Panc1 (cell line): Measurements from ENCODE around the gene TTF2. TPM values are rescaled to one million over a fixed set of nuclear protein-coding genes. Genes with fewer than 3 reads are reported as not detected.

Source experiments
- ATAC-seq: fragments of 200-7000 bp; cut with Tn5 transposase; 2 replicates; pipeline ENCODE4 v1.9.1; 2020; ENCODE audit warnings: mild to moderate bottlenecking, moderate library complexity
- BruUV-seq: library from RNA; stranded (reverse); fragments of 400-500 nt; replicated peaks from 2 replicates; lab custom pipeline; 2021; lab: Mats Ljungman, UMichigan
- CTCF ChIA-PET: fragments of 300-600 bp; sonication (Branson Sonifier 250); formaldehyde crosslinking; loops from one replicate; lab custom pipeline; 2022; ENCODE audit warnings: antibody characterized with exemption; lab: Charles Lee
- POLR2A ChIA-PET: fragments of 300-600 bp; sonication (Branson Sonifier 250); formaldehyde crosslinking; loops from one replicate; lab custom pipeline; 2022; ENCODE audit warnings: antibody characterized with exemption; lab: Charles Lee
- DNase-seq: peaks from one replicate; pipeline ENCODE4 v3.0.0-alpha.2; 2010; ENCODE audit warnings: low read depth, low spot score
- H3K27ac ChIP-seq: 2 replicates; pipeline ENCODE4 v1.5.1; 2011; ENCODE audit warnings: mild to moderate bottlenecking, low read length, inconsistent platforms
- H3K27me3 ChIP-seq: fragments of 200-500 bp; sonication (Bioruptor generic); 2 replicates; pipeline ENCODE4 v1.6.0; 2014; ENCODE audit warnings: low read length, inconsistent platforms; ENCODE audit not compliant: control insufficient read depth, insufficient read depth
- H3K36me3 ChIP-seq: fragments of 200-500 bp; sonication (Bioruptor generic); 2 replicates; pipeline ENCODE4 v1.5.1; 2014; ENCODE audit warnings: inconsistent platforms, mild to moderate bottlenecking, low read length, moderate library complexity; ENCODE audit not compliant: control insufficient read depth, insufficient read depth
- H3K4me1 ChIP-seq: 2 replicates; pipeline ENCODE4 v1.5.1; 2011; ENCODE audit warnings: inconsistent platforms, mild to moderate bottlenecking, low read length, moderate library complexity; ENCODE audit not compliant: control insufficient read depth, insufficient read depth
- H3K4me3 ChIP-seq, 2 experiments: 2 replicates each; pipeline ENCODE4 v1.5.1; 2011 to 2012; ENCODE audit warnings: low read depth in 2 of 2, low read length in 2 of 2, mild to moderate bottlenecking in 2 of 2, inconsistent platforms in 1 of 2, moderate library complexity in 1 of 2
- H3K9me3 ChIP-seq: fragments of 200-500 bp; sonication (Bioruptor generic); 2 replicates; pipeline ENCODE4 v1.5.1; 2014; ENCODE audit warnings: low read depth, mild to moderate bottlenecking, inconsistent platforms, low read length, moderate library complexity; ENCODE audit not compliant: control insufficient read depth, insufficient read depth
- POLR2AphosphoS5 ChIP-seq: IDR thresholded peaks from 2 replicates; pipeline ENCODE4 v1.6.1; 2012; ENCODE audit warnings: mild to moderate bottlenecking, low read depth, low read length, moderate library complexity
- SIN3A ChIP-seq: IDR thresholded peaks from 2 replicates; pipeline ENCODE4 v1.6.1; 2012; ENCODE audit warnings: low read depth, mild to moderate bottlenecking, low read length, moderate library complexity, borderline replicate concordance; ENCODE audit not compliant: insufficient read depth
- TCF7L2 ChIP-seq: IDR thresholded peaks from 2 replicates; pipeline ENCODE4 v1.6.1; 2011; ENCODE audit warnings: mild to moderate bottlenecking, low read depth, low read length, inconsistent platforms
- in situ Hi-C: cut with HindIII; loops from 2 replicates; pipeline ENCODE4 v1.10.0; 2016; ENCODE audit warnings: low sequenced_read_pairs, low pct_unique_long_range_greater_than_20kb
- intact Hi-C: fragments of 100-400 bp; cut with micrococcal nuclease; formaldehyde crosslinking; loops from one replicate; pipeline ENCODE4 v1.10.0; 2022; ENCODE audit not compliant: unreplicated experiment
- total RNA-seq: library from RNA; stranded (reverse); gene quantifications from one replicate; pipeline ENCODE4 v1.2.1, GENCODE V29; 2021; ENCODE audit not compliant: unreplicated experiment
- TF ChIP-seq, protein P1 (sequence below): fragments of 450-650 bp; IDR thresholded peaks from 2 replicates; pipeline ENCODE4 v1.5.1; 2017; ENCODE audit warnings: mild to moderate bottlenecking
- TF ChIP-seq, protein P2 (sequence below), 2 experiments: IDR thresholded peaks; 2 replicates each; pipeline ENCODE4 v1.6.1; 2011 to 2012; ENCODE audit warnings: low read depth in 2 of 2, control low read depth in 1 of 2, low read length in 1 of 2, mild to moderate bottlenecking in 1 of 2, moderate library complexity in 1 of 2; ENCODE audit not compliant: insufficient read depth in 1 of 2

TTF2 gene
- total RNA-seq, 1 experiment from 2014 or later = 32.7 TPM

DNA sequence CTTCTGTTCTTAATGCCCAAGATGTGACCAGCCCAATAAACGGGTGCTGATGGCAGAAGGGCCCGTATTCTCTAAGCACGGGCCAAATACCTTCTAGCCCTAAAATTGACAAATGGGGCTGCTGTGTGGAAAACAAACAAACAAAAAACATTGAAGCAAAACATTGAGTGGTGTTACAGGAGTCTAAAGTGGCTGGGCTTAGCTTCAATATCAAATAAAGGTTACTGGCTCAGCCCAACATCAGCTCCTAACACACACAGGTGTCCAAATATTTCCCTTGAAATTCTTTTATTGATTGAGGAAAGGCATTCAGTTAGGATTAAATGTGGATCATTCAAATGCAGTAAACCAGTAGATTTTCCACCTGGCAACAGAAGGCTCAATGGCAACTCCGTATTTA lies 13.3 kb upstream of the TTF2 start:
- no TSS peak for BruUV-seq
- Histone ChIP-seq H3K36me3 (no peaks in the 10 kb centered on the region), H3K9me3 (no peaks in the 10 kb centered on the region), H3K27ac (no peak overlapping the region), H3K4me1 (no peaks in the 10 kb centered on the region), H3K4me3 (no peak overlapping the region), H3K27me3 (no peaks in the 10 kb centered on the region)
- intact Hi-C loops = no loop called here
- no peak for DNase-seq
- no peak for ATAC-seq
- in situ Hi-C loops = no loop called here
- TF ChIP-seq, protein P1, sequence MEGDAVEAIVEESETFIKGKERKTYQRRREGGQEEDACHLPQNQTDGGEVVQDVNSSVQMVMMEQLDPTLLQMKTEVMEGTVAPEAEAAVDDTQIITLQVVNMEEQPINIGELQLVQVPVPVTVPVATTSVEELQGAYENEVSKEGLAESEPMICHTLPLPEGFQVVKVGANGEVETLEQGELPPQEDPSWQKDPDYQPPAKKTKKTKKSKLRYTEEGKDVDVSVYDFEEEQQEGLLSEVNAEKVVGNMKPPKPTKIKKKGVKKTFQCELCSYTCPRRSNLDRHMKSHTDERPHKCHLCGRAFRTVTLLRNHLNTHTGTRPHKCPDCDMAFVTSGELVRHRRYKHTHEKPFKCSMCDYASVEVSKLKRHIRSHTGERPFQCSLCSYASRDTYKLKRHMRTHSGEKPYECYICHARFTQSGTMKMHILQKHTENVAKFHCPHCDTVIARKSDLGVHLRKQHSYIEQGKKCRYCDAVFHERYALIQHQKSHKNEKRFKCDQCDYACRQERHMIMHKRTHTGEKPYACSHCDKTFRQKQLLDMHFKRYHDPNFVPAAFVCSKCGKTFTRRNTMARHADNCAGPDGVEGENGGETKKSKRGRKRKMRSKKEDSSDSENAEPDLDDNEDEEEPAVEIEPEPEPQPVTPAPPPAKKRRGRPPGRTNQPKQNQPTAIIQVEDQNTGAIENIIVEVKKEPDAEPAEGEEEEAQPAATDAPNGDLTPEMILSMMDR = no peak
- TF ChIP-seq POLR2AphosphoS5 (no peak), SIN3A (no peak), TCF7L2 (no peak)
- TF ChIP-seq, protein P2, sequence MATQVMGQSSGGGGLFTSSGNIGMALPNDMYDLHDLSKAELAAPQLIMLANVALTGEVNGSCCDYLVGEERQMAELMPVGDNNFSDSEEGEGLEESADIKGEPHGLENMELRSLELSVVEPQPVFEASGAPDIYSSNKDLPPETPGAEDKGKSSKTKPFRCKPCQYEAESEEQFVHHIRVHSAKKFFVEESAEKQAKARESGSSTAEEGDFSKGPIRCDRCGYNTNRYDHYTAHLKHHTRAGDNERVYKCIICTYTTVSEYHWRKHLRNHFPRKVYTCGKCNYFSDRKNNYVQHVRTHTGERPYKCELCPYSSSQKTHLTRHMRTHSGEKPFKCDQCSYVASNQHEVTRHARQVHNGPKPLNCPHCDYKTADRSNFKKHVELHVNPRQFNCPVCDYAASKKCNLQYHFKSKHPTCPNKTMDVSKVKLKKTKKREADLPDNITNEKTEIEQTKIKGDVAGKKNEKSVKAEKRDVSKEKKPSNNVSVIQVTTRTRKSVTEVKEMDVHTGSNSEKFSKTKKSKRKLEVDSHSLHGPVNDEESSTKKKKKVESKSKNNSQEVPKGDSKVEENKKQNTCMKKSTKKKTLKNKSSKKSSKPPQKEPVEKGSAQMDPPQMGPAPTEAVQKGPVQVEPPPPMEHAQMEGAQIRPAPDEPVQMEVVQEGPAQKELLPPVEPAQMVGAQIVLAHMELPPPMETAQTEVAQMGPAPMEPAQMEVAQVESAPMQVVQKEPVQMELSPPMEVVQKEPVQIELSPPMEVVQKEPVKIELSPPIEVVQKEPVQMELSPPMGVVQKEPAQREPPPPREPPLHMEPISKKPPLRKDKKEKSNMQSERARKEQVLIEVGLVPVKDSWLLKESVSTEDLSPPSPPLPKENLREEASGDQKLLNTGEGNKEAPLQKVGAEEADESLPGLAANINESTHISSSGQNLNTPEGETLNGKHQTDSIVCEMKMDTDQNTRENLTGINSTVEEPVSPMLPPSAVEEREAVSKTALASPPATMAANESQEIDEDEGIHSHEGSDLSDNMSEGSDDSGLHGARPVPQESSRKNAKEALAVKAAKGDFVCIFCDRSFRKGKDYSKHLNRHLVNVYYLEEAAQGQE (IDR thresholded peaks at IDR 0.05; ENCODE audit: insufficient read depth in 1 of 2, low read depth in 2 of 2, low read length in 1 of 2) = no peak
- ChIA-PET POLR2A (no interaction called here), CTCF (interaction anchor here (0.6 kb wide), 1 partner anchor 321 kb away, joined by 10 read pairs; no protein-coding TSS in a partner anchor)

DNA sequence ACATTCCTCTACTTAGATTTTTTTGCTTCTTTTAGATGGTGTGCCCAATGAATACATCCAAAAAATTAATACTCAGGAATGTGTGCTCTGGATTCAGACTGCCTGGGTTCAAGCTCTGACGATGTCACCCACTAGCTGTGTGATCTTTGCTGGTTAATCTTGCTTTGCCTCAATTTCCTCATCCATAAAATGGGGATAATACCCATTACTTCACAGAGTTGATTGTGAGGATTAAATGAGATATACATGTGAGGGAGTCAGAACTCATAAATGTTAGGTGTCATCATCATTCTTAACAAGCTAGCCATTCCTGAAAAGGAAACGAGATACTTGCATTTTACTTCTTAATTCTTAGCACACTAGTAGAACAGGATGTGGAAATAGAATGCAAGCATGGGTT lies 12.9 kb upstream of the TTF2 start:
- Histone ChIP-seq H3K27me3 (no peaks in the 10 kb centered on the region), H3K4me3 (no peak overlapping the region), H3K27ac (no peak overlapping the region), H3K9me3 (no peaks in the 10 kb centered on the region), H3K36me3 (no peaks in the 10 kb centered on the region), H3K4me1 (no peaks in the 10 kb centered on the region)
- intact Hi-C loops = no loop called here
- TF ChIP-seq, protein P1 = no peak
- TF ChIP-seq, protein P2 (IDR thresholded peaks at IDR 0.05; ENCODE audit: insufficient read depth in 1 of 2, low read depth in 2 of 2, low read length in 1 of 2) = no peak
- TF ChIP-seq SIN3A = no peak
- no peak for TF ChIP-seq TCF7L2
- no peak for TF ChIP-seq POLR2AphosphoS5
- no TSS peak for BruUV-seq
- in situ Hi-C loops = no loop called here
- no peak for ATAC-seq
- DNase-seq = no peak
- ChIA-PET POLR2A (no interaction called here), CTCF (interaction anchor here (0.6 kb wide), 1 partner anchor 167 kb away, joined by 4 read pairs; no protein-coding TSS in a partner anchor)
